Chondrocyte (in vitro differentiated cells): ENCODE measurements around the gene ZDHHC4. TPM values are rescaled to one million over a fixed set of nuclear protein-coding genes. Genes with fewer than 3 reads are reported as not detected.
"Not testable (repeated sequence)": the region's sequence is repeated elsewhere in the genome, so short reads cannot be mapped to it uniquely, and the experiment has no call there.

Experiments
- DNase-seq: peaks from one replicate; pipeline ENCODE4 v3.0.0; 2021; ENCODE audit warnings: mixed read lengths, low spot score
- H3K27ac Mint-ChIP-seq: one replicate; pipeline ENCODE4 v1.8.0; 2021; ENCODE audit warnings: mild to moderate bottlenecking, moderate library complexity, mixed read lengths; ENCODE audit not compliant: unreplicated experiment
- H3K27me3 Mint-ChIP-seq: 2 replicates; pipeline ENCODE4 v1.8.0; 2021; ENCODE audit warnings: low read depth, mixed read lengths
- H3K36me3 Mint-ChIP-seq: 2 replicates; pipeline ENCODE4 v1.8.0; 2021; ENCODE audit warnings: low read depth, mixed read lengths
- H3K4me1 Mint-ChIP-seq: 2 replicates; pipeline ENCODE4 v1.8.0; 2021; ENCODE audit warnings: low read depth, mild to moderate bottlenecking, mixed read lengths
- H3K4me3 Mint-ChIP-seq: one replicate; pipeline ENCODE4 v1.8.0; 2021; ENCODE audit warnings: mild to moderate bottlenecking, moderate library complexity, mixed read lengths; ENCODE audit not compliant: unreplicated experiment
- H3K9me3 Mint-ChIP-seq: 2 replicates; pipeline ENCODE4 v1.8.0; 2021; ENCODE audit warnings: low read depth, mixed read lengths
- total RNA-seq: library from RNA; stranded (reverse); gene quantifications from 3 replicates; pipeline ENCODE4 v1.2.1, GENCODE V29; 2021
- TF ChIP-seq, protein P1 (sequence below): fragments of 200-600 bp; sonication (generic); IDR thresholded peaks from 2 replicates; pipeline ENCODE4 v1.5.0; 2021; ENCODE audit warnings: antibody characterized with exemption, mild to moderate bottlenecking, moderate library complexity

Gene ZDHHC4
- total RNA-seq, 1 donor from 2014 or later = 50.6 TPM

- H3K27ac Mint-ChIP-seq = no peak overlapping the region
- TF ChIP-seq, protein P1, sequence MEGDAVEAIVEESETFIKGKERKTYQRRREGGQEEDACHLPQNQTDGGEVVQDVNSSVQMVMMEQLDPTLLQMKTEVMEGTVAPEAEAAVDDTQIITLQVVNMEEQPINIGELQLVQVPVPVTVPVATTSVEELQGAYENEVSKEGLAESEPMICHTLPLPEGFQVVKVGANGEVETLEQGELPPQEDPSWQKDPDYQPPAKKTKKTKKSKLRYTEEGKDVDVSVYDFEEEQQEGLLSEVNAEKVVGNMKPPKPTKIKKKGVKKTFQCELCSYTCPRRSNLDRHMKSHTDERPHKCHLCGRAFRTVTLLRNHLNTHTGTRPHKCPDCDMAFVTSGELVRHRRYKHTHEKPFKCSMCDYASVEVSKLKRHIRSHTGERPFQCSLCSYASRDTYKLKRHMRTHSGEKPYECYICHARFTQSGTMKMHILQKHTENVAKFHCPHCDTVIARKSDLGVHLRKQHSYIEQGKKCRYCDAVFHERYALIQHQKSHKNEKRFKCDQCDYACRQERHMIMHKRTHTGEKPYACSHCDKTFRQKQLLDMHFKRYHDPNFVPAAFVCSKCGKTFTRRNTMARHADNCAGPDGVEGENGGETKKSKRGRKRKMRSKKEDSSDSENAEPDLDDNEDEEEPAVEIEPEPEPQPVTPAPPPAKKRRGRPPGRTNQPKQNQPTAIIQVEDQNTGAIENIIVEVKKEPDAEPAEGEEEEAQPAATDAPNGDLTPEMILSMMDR = no peak
Observed at GRCh38 chr7:6624246-6624611, 47.0 kb downstream of the ZDHHC4 start.

DNA sequence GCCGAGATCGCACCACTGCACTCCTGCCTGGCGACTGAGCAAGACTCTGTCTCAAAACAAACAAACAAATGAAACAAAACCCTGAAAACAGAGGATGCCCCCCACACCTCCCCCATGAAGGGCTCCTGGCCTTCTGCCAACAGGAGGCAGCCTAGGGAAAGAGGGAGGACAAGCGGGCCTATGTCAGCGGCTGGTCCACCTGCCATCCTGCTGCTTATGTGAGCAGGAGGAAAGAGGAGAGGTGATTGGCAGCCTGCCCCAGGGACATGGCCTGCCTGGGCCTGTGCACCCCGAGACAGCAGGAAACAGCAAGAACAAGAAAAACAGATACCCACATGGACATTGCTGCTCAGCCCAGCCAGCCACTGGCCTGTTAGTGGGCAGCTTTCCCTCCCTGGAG, 50.8 kb downstream of the ZDHHC4 start:
- H3K36me3 Mint-ChIP-seq = peaks cover 2% of the 10 kb centered on the region
- no peak for DNase-seq
- no peaks in the 10 kb centered on the region for H3K27me3 Mint-ChIP-seq
- TF ChIP-seq, protein P1 = no peak
- no peak overlapping the region for H3K4me3 Mint-ChIP-seq
- H3K9me3 Mint-ChIP-seq = no peaks in the 10 kb centered on the region
- H3K4me1 Mint-ChIP-seq = no peaks in the 10 kb centered on the region
- no peak overlapping the region for H3K27ac Mint-ChIP-seq

More at GRCh38 chr7:6624246-6624611, 47.0 kb downstream of the ZDHHC4 start:
- Mint-ChIP-seq H3K4me1 (no peaks in the 10 kb centered on the region), H3K27me3 (no peaks in the 10 kb centered on the region), H3K36me3 (peaks cover 9% of the 10 kb centered on the region), H3K9me3 (no peaks in the 10 kb centered on the region), H3K4me3 (no peak overlapping the region)
- no peak for DNase-seq

GRCh38 chr7:6630007-6630849, 53.0 kb downstream of the ZDHHC4 start:
- no peak for DNase-seq
- Mint-ChIP-seq H3K9me3 (no peaks in the 10 kb centered on the region), H3K27me3 (no peaks in the 10 kb centered on the region), H3K4me1 (no peaks in the 10 kb centered on the region), H3K27ac (no peak overlapping the region), H3K36me3 (no peaks in the 10 kb centered on the region), H3K4me3 (no peak overlapping the region)
- TF ChIP-seq, protein P1 = no peak

- H3K9me3 Mint-ChIP-seq = no peaks in the 10 kb centered on the region
- no peak overlapping the region for H3K27ac Mint-ChIP-seq
- DNase-seq = no peak
- H3K27me3 Mint-ChIP-seq = no peaks in the 10 kb centered on the region
- H3K4me3 Mint-ChIP-seq = no peak overlapping the region
- TF ChIP-seq, protein P1 = no peak
- H3K36me3 Mint-ChIP-seq = no peaks in the 10 kb centered on the region
- peaks cover 6% of the 10 kb centered on the region for H3K4me1 Mint-ChIP-seq
Observed at GRCh38 chr7:6631605-6632004, 54.4 kb downstream of the ZDHHC4 start.

DNA sequence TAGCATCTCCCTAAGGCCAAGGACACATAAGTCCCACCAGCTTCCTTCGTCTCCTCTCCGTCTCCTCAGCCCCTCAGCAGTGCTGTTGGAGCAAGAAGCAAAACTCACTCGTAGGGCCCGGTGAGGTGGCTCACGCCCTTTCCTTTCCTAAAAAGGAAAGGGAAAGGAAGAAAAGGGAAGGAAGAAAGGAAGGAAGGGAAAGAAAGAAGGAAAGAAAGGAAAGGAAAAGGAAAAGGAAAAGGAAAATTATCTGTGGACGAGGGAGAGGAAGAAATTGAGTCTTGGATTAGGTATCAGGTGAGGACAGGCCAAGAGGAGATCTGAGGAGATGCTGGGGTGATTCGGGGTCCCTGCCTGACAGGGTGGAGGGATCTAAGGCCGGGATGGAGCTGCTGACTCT, 56.8 kb downstream of the ZDHHC4 start:
- no peak overlapping the region for H3K4me3 Mint-ChIP-seq
- peaks cover 19% of the 10 kb centered on the region for H3K4me1 Mint-ChIP-seq
- H3K36me3 Mint-ChIP-seq = no peaks in the 10 kb centered on the region

GRCh38 chr7:6634971-6635370, 57.7 kb downstream of the ZDHHC4 start:
- H3K27me3 Mint-ChIP-seq, DNase-seq, H3K36me3 Mint-ChIP-seq, H3K9me3 Mint-ChIP-seq, H3K4me3 Mint-ChIP-seq: not testable (repeated sequence)
- H3K4me1 Mint-ChIP-seq = peaks cover 25% of the 10 kb centered on the region
- peak overlapping the region; percentile 36 for H3K27ac Mint-ChIP-seq

More for the DNA sequence above, 56.8 kb downstream of the ZDHHC4 start:
- no peaks in the 10 kb centered on the region for H3K27me3 Mint-ChIP-seq
- no peaks in the 10 kb centered on the region for H3K9me3 Mint-ChIP-seq
- DNase-seq = no peak
- no peak overlapping the region for H3K27ac Mint-ChIP-seq
- TF ChIP-seq, protein P1 = no peak
